ENCODE data around the gene RNF212.
"Not testable (repeated sequence)": the region's sequence is repeated elsewhere in the genome, so short reads cannot be mapped to it uniquely, and the experiment has no call there.

The RNF212 gene

GRCh38 chr4:1048773-1049590 is 64.4 kb downstream of the RNF212 start:
- DNase-seq (ENCODE audit: low read depth in 2 of 2): peak in 1 of 2 donors; percentile 20

- no peak for DNase-seq (ENCODE audit: low read depth in 2 of 2)
These were observed 65.2 kb downstream of the RNF212 start for GRCh38 chr4:1047976-1048772.

- DNase-seq (ENCODE audit: low read depth in 2 of 2): no peak
These were observed 66.0 kb downstream of the RNF212 start for GRCh38 chr4:1047106-1047975.

GRCh38 chr4:1046581-1047011 is 66.8 kb downstream of the RNF212 start:
- not testable (repeated sequence) for DNase-seq (ENCODE audit: low read depth in 2 of 2)

- no peak for DNase-seq (ENCODE audit: low read depth in 2 of 2)
These were observed 67.7 kb downstream of the RNF212 start for GRCh38 chr4:1045595-1046201.

- DNase-seq (ENCODE audit: low read depth in 2 of 2): no peak
These were observed 68.2 kb downstream of the RNF212 start for GRCh38 chr4:1045193-1045594.

GRCh38 chr4:1044469-1045192 is 68.7 kb downstream of the RNF212 start:
- no peak for DNase-seq (ENCODE audit: low read depth in 2 of 2)

- peak; percentile 27 to 45 for DNase-seq (ENCODE audit: low read depth in 2 of 2)
These were observed 69.5 kb downstream of the RNF212 start for GRCh38 chr4:1043651-1044468.

GRCh38 chr4:1043162-1043561 is 70.2 kb downstream of the RNF212 start:
- no peak for DNase-seq (ENCODE audit: low read depth in 2 of 2)

- DNase-seq (ENCODE audit: low read depth in 2 of 2): no peak
These were observed 70.9 kb downstream of the RNF212 start for GRCh38 chr4:1042352-1043055.

- DNase-seq (ENCODE audit: low read depth in 2 of 2): no peak
These were observed 71.4 kb downstream of the RNF212 start for GRCh38 chr4:1041936-1042330.

- DNase-seq (ENCODE audit: low read depth in 2 of 2): no peak
These were observed 72.0 kb downstream of the RNF212 start for GRCh38 chr4:1041147-1041935.

- DNase-seq (ENCODE audit: low read depth in 2 of 2): no peak
These were observed 72.8 kb downstream of the RNF212 start for GRCh38 chr4:1040344-1041146.

GRCh38 chr4:1039493-1040343 is 73.6 kb downstream of the RNF212 start:
- no peak for DNase-seq (ENCODE audit: low read depth in 2 of 2)

GRCh38 chr4:1038948-1039492 is 74.3 kb downstream of the RNF212 start:
- DNase-seq (ENCODE audit: low read depth in 2 of 2): no peak
